ENCODE results near the gene FANCI.

FANCI gene

DNA sequence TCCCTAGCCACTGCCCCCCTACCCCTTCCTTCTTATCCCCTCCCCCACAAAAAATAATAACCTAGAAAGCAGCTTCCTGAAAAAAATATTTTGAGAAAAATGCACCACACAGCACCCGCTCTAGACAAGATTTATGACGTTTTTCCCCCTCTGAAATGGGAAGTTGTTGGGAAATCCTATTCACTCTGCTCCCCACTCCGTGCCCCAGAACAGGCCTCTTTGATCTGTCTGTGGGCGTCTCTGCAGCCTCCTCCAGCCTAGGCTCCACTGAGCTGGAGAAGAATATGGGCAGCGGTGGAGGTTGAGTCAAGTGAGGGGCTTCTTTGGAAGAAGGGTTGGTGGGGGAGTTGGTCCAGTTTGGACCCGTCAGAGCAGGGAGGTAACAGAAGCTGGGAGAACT, 119.4 kb downstream of the FANCI start:
- Mint-ChIP-seq H3K9me3 (no peaks in the 10 kb centered on the region), H3K36me3 (ENCODE audit: insufficient read depth) (peaks cover 11% of the 10 kb centered on the region), H3K4me3 (no peak overlapping the region), H3K27ac (ENCODE audit: low read depth) (no peak overlapping the region), H3K4me1 (peaks cover 11% of the 10 kb centered on the region), H3K27me3 (peaks cover 87% of the 10 kb centered on the region)
- no peak for DNase-seq (ENCODE audit: low spot score in 2 of 2)
- ATAC-seq (replicated peaks; ENCODE audit: extremely low read depth, poor library complexity, severe bottlenecking), result no peak

DNA sequence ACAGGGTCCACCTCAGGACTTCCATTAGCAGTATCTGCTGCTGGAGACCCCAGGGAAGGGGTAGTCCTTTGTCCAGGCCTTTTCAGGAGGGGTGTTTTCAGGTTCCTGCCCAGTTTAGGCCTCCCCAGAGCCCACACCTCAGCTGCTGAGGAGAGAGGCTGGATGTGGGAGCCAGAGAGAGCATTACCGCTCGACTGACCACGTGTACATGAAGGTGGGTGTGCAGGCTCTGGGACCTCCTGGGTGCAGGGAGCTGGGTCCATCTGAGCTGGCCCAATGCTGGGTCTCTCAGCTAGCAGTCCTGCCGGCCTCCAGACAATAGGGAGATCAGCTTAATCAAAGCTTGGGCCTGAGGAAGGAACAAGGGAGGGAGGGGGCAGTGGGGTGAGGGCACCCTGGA, 120.0 kb downstream of the FANCI start:
- no peak for DNase-seq (ENCODE audit: low spot score in 2 of 2)
- ATAC-seq (replicated peaks; ENCODE audit: extremely low read depth, poor library complexity, severe bottlenecking), result no peak
- H3K4me3 Mint-ChIP-seq, result no peak overlapping the region
- H3K4me1 Mint-ChIP-seq, result peaks cover 11% of the 10 kb centered on the region
- H3K27ac Mint-ChIP-seq (ENCODE audit: low read depth), result no peak overlapping the region
- H3K36me3 Mint-ChIP-seq (ENCODE audit: insufficient read depth), result peaks cover 7% of the 10 kb centered on the region
- no peaks in the 10 kb centered on the region for H3K9me3 Mint-ChIP-seq
- peaks cover 82% of the 10 kb centered on the region for H3K27me3 Mint-ChIP-seq

DNA sequence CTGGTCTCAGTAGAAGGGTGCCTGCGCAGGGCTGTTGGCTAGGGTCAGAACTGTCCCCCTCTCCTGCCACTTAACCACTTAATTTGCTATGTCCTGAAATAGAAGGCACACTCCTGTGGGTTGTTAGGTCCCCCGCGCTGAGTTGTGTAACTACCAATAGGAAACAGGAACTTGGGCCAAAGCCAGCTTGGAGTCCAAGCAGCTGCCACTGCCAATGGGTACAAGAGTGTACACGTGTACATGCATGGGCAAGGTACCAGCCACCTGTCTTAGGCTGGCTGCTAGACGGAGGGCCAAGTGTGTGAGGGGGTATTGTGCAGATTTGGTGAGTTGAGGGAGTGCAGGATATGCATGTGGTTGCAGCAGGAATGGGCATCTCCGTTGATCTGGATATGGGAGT, 120.6 kb downstream of the FANCI start:
- Mint-ChIP-seq H3K9me3 (no peaks in the 10 kb centered on the region), H3K27me3 (peaks cover 85% of the 10 kb centered on the region), H3K27ac (ENCODE audit: low read depth) (no peak overlapping the region), H3K4me3 (no peak overlapping the region), H3K36me3 (ENCODE audit: insufficient read depth) (peaks cover 7% of the 10 kb centered on the region), H3K4me1 (peaks cover 11% of the 10 kb centered on the region)
- ATAC-seq (replicated peaks; ENCODE audit: extremely low read depth, poor library complexity, severe bottlenecking) (no peak), DNase-seq (ENCODE audit: low spot score in 2 of 2) (no peak)

DNA sequence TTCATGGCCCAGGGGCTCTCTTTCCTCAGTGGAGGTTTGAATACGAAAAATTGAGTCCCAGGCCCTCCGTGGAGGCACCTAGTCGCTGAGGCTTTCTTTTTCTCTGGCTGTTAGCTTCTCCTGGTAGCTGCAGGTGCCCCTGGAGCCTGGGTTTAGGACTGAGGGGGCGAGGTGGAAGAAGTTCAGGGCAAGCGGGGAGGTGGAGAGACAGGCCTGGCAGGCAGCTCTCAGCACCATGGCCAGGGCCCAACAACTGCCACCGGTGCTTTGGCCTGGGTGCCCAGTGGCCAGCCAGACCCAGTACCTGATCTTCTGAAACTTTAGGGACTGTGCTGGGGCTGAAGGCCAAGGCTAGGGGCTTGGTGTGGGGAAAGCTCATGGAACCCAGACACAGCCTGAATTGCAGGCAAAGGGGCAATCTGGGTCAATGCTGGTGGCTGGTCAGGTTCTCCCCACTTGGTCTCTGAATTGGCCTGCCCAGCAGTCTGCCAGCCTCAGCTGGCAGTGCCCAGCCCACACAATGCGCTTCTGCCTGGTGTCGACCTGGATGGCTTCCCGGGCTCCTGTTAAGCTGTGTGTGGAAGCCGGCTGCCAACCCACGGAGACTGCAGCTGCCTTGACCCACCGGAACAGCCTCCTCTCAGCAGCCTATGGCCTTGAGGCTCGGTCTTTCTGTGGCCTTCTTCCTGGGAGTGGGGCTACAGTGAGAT, 121.1 kb downstream of the FANCI start:
- H3K36me3 Mint-ChIP-seq (ENCODE audit: insufficient read depth), result peaks cover 4% of the 10 kb centered on the region
- H3K27ac Mint-ChIP-seq (ENCODE audit: low read depth), result no peak overlapping the region
- no peak for DNase-seq (ENCODE audit: low spot score in 2 of 2)
- no peak for ATAC-seq (replicated peaks; ENCODE audit: extremely low read depth, poor library complexity, severe bottlenecking)
- no peaks in the 10 kb centered on the region for H3K9me3 Mint-ChIP-seq
- H3K4me3 Mint-ChIP-seq, result no peak overlapping the region
- peaks cover 11% of the 10 kb centered on the region for H3K4me1 Mint-ChIP-seq
- peaks cover 85% of the 10 kb centered on the region for H3K27me3 Mint-ChIP-seq

DNA sequence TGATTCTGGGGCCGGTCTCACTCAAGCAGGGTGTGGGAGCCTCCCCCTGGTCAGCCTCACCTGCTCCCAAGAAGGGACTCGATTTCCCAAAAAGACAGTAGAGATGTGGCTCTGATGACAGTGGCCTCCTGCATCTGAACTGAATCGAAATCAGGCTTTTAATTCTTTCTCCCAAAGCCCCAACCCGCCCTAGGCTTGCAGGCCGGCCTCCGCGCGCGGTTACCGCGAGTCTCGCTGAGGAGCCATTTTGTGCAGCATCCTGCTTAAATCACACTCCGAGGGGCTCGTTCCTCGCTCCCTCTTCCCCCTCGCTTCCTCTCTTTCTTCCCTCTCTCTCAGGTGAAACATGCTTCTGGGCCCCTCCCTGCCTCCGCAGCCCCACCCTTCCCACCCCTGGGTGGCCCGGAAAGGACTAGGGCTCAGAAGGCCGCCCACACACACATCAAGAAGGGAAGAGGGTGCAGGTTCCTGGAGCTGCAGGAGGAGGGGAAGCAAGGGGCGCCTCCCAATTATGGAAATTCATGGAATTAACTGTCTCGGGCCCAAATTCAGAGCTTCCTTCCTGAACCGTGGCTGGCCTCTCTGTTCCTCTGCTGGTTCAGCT, 121.8 kb downstream of the FANCI start:
- Mint-ChIP-seq H3K36me3 (ENCODE audit: insufficient read depth) (peaks cover 4% of the 10 kb centered on the region), H3K4me1 (peaks cover 11% of the 10 kb centered on the region), H3K4me3 (no peak overlapping the region), H3K27ac (ENCODE audit: low read depth) (no peak overlapping the region), H3K9me3 (no peaks in the 10 kb centered on the region), H3K27me3 (peaks cover 85% of the 10 kb centered on the region)
- DNase-seq (ENCODE audit: low spot score in 2 of 2), result no peak
- ATAC-seq (replicated peaks; ENCODE audit: extremely low read depth, poor library complexity, severe bottlenecking), result no peak

Data from central memory CD8-positive, alpha-beta T cell (primary cell).